Raji (cell line): ENCODE measurements around the gene RARS1.

Source experiments
- POLR2A ChIP-seq: IDR thresholded peaks from 2 replicates; pipeline ENCODE4 v1.6.1; 2011; ENCODE audit warnings: low read depth, low read length, control low read depth; ENCODE audit not compliant: insufficient read depth

Gene RARS1

DNA sequence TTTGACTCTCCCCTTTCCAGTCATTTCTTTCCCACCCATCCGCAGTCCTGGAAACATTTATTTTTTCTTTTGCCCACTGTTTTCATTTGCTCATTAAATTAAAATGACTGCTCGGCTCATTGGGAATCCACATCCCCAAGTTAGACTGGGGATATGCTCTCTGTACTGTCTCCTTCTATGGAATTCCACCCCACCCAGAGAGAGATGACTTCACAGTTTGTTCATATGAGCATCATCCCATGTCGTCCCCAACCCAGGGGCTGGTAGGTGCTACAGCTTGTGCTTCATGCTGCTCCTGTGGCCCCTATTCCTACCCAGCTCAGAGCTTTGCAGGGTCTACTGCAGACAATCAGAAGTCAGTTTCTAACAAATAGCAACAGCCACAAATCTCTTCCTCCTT, 16.5 kb upstream of the RARS1 start:
- TF ChIP-seq POLR2A = no peak

DNA sequence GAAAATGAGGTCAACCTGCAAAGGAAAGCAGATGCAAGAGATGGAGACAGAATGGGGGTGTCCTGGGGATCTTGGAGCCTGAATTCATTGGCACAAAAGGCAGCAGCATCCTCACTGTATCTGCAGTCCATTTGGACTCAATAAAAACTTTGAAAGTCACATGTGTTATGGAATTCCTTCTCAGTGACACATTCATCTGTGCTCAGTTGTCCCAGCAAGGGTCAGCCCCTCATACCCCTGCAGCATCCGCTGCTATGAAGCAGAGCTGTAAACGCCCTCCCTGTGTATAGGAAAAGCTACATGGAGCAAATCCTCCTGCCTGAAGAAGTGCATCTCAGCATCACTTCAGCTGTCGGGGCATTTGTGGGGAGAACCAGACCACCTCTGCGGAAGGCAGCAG, 14.5 kb upstream of the RARS1 start:
- no peak for TF ChIP-seq POLR2A

DNA sequence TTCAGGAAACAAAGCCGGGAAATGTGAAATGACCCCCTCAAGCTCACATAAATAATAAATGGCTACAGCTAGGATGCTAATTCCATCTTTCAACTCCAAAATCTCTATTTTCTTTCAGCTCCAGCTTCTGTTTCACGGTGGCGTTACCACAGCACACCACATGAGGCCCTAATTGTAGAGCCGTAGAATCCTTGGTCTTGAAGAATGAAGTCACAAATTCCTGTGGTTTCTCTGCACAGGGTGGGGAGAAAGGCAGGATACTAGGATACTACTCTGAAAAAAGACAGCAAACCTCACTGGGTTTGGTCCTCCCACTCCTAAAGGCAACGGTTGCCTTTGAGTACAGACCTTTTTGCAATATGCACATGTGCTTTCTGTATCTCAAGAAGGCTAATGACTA, 13.9 kb upstream of the RARS1 start:
- no peak for TF ChIP-seq POLR2A

DNA sequence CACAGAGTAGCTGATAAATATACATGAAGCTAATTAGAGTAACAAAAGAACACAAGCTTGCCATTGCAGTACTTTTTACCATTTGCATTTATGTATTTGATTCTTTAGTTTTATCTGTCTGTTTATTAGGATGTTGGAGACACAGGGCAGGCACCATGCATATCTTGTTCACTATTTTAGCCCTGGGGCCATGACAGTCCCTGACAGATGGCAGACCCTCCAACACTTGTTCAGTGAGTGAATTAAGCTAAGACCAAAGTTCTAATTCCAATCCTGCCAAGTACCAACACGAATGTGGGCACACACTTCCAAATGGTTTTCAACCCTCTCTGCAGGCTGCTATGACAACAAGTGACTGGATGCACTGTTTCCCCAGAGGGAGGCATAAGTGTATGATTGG, 12.0 kb upstream of the RARS1 start:
- no peak for TF ChIP-seq POLR2A

- TF ChIP-seq POLR2A = no peak
Observed at GRCh38 chr5:168477060-168477459, 9.2 kb upstream of the RARS1 start.

GRCh38 chr5:168479166-168479565, 7.1 kb upstream of the RARS1 start:
- TF ChIP-seq POLR2A = no peak

DNA sequence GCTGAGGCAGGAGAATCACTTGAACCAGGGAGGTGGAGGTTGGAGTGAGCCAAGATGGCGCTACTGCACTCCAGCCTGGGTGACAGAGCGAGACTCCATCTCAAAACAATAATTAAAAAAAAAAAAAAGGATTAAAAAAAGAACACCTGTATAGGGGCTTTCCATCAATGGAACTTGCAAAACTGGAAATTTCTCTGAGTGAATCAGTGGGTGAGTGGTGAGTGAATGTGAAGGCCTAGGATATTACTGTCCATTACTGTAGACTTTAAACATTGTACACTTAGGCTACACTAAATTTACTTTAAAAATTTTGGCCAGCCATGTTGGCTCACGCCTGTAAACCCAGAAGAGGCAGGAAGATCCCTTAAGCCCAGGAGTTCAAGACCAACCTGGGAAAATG, 5.7 kb upstream of the RARS1 start:
- no peak for TF ChIP-seq POLR2A

GRCh38 chr5:168481330-168481788, 4.9 kb upstream of the RARS1 start:
- no peak for TF ChIP-seq POLR2A

DNA sequence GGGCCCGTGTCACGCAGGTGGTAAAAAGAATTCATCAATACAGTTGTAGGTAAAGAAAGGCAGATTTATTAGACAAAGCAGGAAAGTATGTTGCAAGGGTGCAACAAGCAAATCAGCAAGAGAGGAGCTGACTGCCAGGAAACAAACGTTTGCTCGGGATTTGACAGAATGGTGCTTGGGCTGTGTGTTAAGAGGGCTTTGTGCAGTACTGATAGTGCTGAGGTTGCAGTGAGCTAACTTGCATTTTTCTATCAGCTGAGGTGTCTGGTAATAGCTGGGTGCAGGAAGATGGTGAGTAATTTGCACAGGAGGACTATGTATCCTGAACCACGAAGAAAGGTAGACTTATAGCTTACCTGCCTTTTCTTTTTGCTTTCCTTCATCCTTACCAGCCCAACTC, 3.9 kb upstream of the RARS1 start:
- no peak for TF ChIP-seq POLR2A

DNA sequence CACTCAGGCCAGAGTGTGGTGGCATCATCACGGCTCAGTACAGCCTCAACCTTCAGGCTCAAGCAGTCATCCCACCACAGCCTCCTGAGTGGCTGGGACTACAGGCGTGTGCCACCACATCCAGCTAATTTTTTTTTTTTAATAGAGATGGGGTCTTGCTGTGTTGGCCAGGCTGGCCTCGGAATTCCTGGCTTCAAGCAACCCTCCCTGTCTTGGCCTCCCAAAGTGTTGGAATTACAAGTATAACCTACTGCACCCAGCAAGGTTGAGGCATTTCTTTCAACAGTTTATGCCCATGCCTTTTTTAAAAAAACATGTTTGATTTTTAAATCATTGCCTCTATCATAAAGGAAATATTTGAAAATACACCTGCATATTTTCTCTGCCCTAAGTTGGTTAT, 2.8 kb downstream of the RARS1 start:
- no peak for TF ChIP-seq POLR2A

- no peak for TF ChIP-seq POLR2A
Observed at GRCh38 chr5:168494057-168494555, 7.8 kb downstream of the RARS1 start.

DNA sequence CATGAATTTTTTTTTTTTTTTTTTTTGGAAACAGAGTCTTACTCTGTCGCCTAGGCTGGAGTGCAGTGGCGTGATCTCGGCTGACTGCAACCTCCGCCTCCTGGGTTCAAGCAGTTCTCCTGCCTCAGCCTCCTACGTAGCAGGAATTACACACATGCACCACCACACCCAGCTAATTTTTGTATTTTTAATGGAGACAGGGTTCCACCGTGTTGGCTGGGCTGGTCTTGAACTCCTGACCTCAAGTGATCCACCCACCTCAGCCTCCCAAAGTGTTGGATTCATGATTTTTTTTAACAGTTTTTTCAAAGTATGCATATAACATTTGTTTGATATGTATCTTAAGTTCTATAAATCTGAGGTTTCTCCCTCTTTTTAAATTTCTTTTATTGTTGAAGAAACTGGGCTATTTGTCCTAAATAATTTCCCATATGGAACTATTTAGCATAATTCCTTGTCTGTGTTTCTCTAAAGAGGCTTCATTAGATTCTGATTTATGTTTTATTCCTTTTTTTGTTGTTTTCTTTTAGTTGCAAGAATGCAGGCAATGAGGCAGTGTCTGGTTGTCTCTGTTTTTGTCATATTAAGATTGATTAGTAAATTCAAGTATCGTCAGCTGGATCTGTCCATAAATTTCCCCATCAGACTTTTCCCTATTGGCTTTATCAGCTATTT, 16.4 kb downstream of the RARS1 start:
- TF ChIP-seq POLR2A = no peak

DNA sequence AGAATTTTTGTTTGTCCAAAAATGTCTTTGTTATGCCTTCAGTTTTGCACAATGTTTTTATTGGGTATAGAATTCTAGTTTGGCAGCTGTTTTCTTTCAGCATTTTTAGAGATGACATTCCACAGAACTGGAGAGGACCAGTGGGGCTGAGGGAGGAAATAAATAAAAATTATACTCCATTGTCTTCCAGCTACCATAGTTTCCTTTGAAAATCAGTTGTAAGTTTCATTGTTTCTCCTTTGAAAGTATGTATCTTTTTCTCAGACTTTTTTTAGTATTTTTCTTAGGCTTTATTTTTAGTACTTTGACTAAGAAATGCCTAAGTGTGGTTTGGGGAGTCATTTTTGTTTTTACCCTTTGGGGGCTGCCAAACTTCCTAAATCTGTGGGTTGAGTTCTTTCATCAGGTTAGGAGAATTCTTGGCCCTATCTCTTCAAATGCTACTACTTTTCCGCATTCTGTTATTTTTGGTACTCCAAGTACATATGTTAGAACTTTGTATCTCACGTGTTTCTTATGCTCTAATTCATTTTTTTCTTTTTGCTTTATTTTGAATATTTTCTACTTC, 27.7 kb downstream of the RARS1 start:
- TF ChIP-seq POLR2A = no peak

- TF ChIP-seq POLR2A = no peak
Observed at GRCh38 chr5:168525856-168526255, 39.6 kb downstream of the RARS1 start.

DNA sequence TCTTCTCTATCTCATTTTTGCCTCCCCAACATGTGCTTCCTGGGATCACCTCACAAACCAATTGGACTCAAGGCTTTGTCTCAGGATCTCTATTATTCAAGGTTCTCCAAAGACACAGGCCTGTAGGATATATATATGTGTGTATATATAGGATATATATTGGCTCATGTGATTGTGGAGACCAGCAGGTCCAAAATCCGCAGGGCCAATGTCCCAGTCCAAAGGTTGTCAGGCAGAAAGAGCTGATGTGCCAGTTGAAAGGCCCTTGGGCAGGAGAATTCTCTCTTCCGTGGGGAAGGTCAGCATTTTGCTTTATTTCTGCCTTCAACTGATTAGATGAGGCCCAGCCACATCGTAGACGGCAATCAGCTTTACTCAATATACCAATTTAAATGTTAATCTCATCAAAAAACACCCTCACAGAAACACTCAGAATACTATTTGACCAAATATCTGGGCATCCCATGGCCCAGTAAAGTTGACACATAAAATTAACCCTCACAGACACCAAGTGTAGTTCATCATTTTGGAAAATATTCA, 41.6 kb downstream of the RARS1 start:
- TF ChIP-seq POLR2A = no peak
